CD4-positive, alpha-beta T cell treated with Interleukin-4 for 4 hours (primary cell): ENCODE measurements around the gene SMURF2.
"Not testable (repeated sequence)": the region's sequence is repeated elsewhere in the genome, so short reads cannot be mapped to it uniquely, and the experiment has no call there.

Experiments used
- DNase-seq: peaks from one replicate; pipeline ENCODE4 v3.0.0-alpha.2; 2020

SMURF2 gene

GRCh38 chr17:64664299-64664981 lies 2.3 kb upstream of the SMURF2 start:
- DNase-seq: not testable (repeated sequence)

- DNase-seq: not testable (repeated sequence)
These were observed 1.7 kb upstream of the SMURF2 start for GRCh38 chr17:64663836-64664235.

- no peak for DNase-seq
These were observed 764 bp upstream of the SMURF2 start for GRCh38 chr17:64662774-64663367.

- DNase-seq: no peak
These were observed 456 bp downstream of the SMURF2 start for GRCh38 chr17:64661726-64661975.

- DNase-seq: peak; percentile 27
These were observed 955 bp downstream of the SMURF2 start for GRCh38 chr17:64660978-64661725.

GRCh38 chr17:64660195-64660977 lies 1.7 kb downstream of the SMURF2 start:
- DNase-seq: peak; percentile 10

GRCh38 chr17:64658931-64659330 lies 3.2 kb downstream of the SMURF2 start:
- peak; percentile 28 for DNase-seq

GRCh38 chr17:64657610-64658125 lies 4.4 kb downstream of the SMURF2 start:
- DNase-seq: no peak

- no peak for DNase-seq
These were observed 6.4 kb downstream of the SMURF2 start for GRCh38 chr17:64655704-64656103.

GRCh38 chr17:64653985-64654355 lies 8.1 kb downstream of the SMURF2 start:
- no peak for DNase-seq

- no peak for DNase-seq
These were observed 8.7 kb downstream of the SMURF2 start for GRCh38 chr17:64653325-64653984.

GRCh38 chr17:64651889-64652288 lies 10.2 kb downstream of the SMURF2 start:
- no peak for DNase-seq

- DNase-seq: no peak
These were observed 13.9 kb downstream of the SMURF2 start for GRCh38 chr17:64648234-64648633.

- no peak for DNase-seq
These were observed 14.3 kb downstream of the SMURF2 start for GRCh38 chr17:64647817-64648216.

GRCh38 chr17:64639516-64639915 lies 22.6 kb downstream of the SMURF2 start:
- no peak for DNase-seq

GRCh38 chr17:64638552-64639203 lies 23.4 kb downstream of the SMURF2 start:
- DNase-seq: no peak

- DNase-seq: no peak
These were observed 26.3 kb downstream of the SMURF2 start for GRCh38 chr17:64635647-64636305.

GRCh38 chr17:64634218-64634617 lies 27.9 kb downstream of the SMURF2 start:
- DNase-seq: no peak

- no peak for DNase-seq
These were observed 29.5 kb downstream of the SMURF2 start for GRCh38 chr17:64632606-64633005.

- no peak for DNase-seq
These were observed 29.9 kb downstream of the SMURF2 start for GRCh38 chr17:64632194-64632593.

- no peak for DNase-seq
These were observed 31.5 kb downstream of the SMURF2 start for GRCh38 chr17:64630309-64631223.
